Measurements from ENCODE around the gene TEDC2. TPM values are rescaled to one million over a fixed set of nuclear protein-coding genes. Genes with fewer than 3 reads are reported as not detected.

The TEDC2 gene
- total RNA-seq, 4 donors from 2014 or later = 1.4 to 13.2 (median 3.7) TPM

DNA sequence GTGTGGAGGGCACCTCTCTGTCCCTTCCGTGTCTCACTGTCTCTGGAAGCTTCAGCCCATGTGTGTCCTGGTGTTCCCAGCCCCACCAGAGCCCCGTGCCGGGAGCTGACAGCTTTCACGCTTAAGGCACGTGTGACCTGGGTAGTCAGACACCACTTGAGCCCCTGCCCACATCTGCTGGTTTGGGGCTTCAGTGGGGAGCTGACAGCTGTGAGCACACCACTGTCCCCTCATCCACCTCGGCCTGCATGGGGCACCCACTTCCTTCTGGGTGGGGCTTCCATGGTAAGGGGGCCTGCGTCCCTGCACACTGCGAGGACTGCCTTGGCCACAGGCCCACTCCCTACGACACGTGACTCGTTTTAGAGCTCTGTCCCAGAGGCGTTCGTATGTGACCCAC, 2.6 kb upstream of the TEDC2 start:
- Histone ChIP-seq H3K27ac (no peak overlapping the region), H3K4me1 (peaks cover 0 to 17% (median 6%) of the 10 kb centered on the region in 4 donors), H3K27me3 (no peaks in the 10 kb centered on the region), H3K9me3 (no peaks in the 10 kb centered on the region), H3K36me3 (peaks cover 0 to 13% (median 0%) of the 10 kb centered on the region in 3 donors), H3K4me3 (no peak overlapping the region)
- DNase-seq = no peak
- no peak for TF ChIP-seq POLR2A (IDR thresholded peaks at IDR 0.05)
- TF ChIP-seq, protein P1, sequence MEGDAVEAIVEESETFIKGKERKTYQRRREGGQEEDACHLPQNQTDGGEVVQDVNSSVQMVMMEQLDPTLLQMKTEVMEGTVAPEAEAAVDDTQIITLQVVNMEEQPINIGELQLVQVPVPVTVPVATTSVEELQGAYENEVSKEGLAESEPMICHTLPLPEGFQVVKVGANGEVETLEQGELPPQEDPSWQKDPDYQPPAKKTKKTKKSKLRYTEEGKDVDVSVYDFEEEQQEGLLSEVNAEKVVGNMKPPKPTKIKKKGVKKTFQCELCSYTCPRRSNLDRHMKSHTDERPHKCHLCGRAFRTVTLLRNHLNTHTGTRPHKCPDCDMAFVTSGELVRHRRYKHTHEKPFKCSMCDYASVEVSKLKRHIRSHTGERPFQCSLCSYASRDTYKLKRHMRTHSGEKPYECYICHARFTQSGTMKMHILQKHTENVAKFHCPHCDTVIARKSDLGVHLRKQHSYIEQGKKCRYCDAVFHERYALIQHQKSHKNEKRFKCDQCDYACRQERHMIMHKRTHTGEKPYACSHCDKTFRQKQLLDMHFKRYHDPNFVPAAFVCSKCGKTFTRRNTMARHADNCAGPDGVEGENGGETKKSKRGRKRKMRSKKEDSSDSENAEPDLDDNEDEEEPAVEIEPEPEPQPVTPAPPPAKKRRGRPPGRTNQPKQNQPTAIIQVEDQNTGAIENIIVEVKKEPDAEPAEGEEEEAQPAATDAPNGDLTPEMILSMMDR (IDR thresholded peaks at IDR 0.05) = no peak

DNA sequence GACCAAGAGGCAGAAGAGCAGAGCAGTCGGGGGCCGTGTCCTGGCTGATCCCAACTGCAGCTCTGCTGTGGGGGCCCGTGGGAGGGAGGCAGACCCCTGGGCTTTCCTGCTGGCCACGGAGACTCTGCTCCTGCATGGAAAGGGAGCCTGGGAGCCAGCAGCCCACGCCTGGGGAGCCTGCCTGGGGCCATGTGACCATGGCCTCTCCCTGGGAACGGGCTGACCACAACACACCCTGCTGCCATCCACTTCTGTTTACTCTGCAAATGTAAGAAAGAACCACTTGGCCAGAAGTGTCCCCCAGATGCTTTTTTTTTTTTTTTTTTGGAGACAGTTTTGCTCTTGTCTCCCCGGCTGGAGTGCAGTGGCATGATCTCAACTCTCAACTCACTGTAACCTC, 2.0 kb upstream of the TEDC2 start:
- no peaks in the 10 kb centered on the region for H3K9me3 ChIP-seq
- peaks cover 0 to 17% (median 6%) of the 10 kb centered on the region in 4 donors for H3K4me1 ChIP-seq
- H3K36me3 ChIP-seq = peaks cover 0 to 13% (median 0%) of the 10 kb centered on the region in 3 donors
- no peak overlapping the region for H3K27ac ChIP-seq
- H3K27me3 ChIP-seq = no peaks in the 10 kb centered on the region
- DNase-seq = no peak
- TF ChIP-seq, protein P1 (IDR thresholded peaks at IDR 0.05) = no peak
- no peak for TF ChIP-seq POLR2A (IDR thresholded peaks at IDR 0.05)
- no peak overlapping the region for H3K4me3 ChIP-seq

DNA sequence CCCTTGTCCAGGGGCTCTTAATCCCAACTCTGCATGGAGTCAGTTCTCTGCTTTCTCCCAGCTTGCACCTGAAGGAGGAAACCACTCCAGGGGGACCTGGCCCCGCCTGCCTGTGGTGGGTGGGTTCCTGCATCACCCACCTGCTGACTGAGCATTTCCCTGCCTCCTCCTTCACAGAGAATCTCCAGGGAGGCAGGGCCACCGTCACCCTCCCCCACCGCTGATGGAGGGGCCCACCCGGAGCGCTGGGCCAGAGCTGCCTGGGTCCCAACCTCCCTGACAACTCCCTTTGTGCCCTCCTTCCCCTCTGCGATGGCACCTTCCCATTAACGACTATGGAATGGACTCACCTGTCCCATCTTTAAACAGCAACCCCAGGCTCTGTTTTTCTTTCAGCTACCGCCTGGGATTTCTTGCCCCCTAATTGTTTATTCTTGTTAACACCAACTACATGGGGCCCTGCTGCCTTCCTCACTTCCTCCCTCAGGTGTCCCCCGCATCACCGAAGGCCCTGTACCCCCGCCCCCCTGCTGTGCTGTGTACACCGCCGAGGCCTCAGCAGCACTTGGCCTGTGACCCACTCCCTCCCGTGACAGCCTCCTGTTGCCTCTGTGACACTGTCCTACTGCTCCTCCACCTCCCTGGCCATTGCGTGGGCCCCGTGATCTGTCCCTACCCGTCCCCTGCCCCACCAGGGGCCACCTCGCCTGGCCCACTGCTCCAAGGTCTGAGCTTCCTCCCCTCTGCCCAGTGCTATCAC, 842 bp upstream of the TEDC2 start:
- Histone ChIP-seq H3K27me3 (no peaks in the 10 kb centered on the region), H3K9me3 (no peaks in the 10 kb centered on the region), H3K27ac (peak overlapping the region in 1 of 4 donors; percentile 49), H3K4me1 (peaks cover 0 to 17% (median 6%) of the 10 kb centered on the region in 4 donors), H3K36me3 (peaks cover 0 to 6% (median 0%) of the 10 kb centered on the region in 3 donors), H3K4me3 (peak overlapping the region; percentile 37 to 66 (median 60))
- no peak for DNase-seq
- TF ChIP-seq POLR2A (IDR thresholded peaks at IDR 0.05) = no peak
- TF ChIP-seq, protein P1 (IDR thresholded peaks at IDR 0.05) = no peak

DNA sequence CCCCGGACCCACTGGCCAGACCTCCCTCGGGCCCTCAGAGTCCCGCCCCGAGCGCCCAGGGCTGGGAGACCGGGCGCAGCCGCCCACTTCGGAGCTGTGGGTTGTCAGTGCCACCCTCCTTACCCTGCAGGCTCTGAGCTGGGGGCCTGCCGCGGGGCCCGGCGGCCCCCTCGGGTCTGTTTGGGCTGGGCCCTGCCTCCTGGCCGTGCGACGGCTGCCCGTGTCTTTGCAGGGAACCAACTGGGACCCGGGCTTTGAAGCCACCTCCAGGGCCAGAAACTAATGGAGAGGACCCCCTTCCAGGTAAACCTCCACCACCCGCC, 443 bp downstream of the TEDC2 start:
- TF ChIP-seq POLR2A (IDR thresholded peaks at IDR 0.05) = no peak
- TF ChIP-seq, protein P1 (IDR thresholded peaks at IDR 0.05) = no peak
- no peaks in the 10 kb centered on the region for H3K36me3 ChIP-seq
- H3K27me3 ChIP-seq = no peaks in the 10 kb centered on the region
- peaks cover 0 to 17% (median 6%) of the 10 kb centered on the region in 4 donors for H3K4me1 ChIP-seq
- DNase-seq = no peak
- peak overlapping the region in 1 of 4 donors; percentile 49 for H3K27ac ChIP-seq
- peak overlapping the region; percentile 37 to 66 (median 60) for H3K4me3 ChIP-seq
- H3K9me3 ChIP-seq = no peaks in the 10 kb centered on the region

DNA sequence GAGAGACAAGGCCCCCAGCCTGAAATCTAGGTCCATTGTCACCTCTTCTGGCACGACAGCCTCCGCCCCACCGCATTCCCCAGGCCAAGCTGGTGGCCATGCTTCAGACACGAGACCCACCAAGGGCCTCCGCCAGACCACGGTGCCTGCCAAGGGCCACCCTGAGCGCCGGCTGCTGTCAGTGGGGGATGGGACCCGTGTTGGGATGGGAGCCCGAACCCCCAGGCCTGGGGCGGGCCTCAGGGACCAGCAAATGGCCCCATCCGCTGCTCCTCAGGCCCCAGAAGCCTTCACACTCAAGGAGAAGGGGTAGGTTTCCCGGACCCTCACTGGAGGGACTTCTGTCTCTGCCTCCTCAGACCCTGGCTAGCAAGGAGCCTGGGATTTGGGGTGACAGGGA, 1.0 kb downstream of the TEDC2 start:
- Histone ChIP-seq H3K27ac (no peak overlapping the region), H3K4me3 (no peak overlapping the region), H3K36me3 (no peaks in the 10 kb centered on the region), H3K4me1 (peaks cover 0 to 17% (median 6%) of the 10 kb centered on the region in 4 donors), H3K27me3 (no peaks in the 10 kb centered on the region), H3K9me3 (no peaks in the 10 kb centered on the region)
- no peak for DNase-seq
- no peak for TF ChIP-seq POLR2A (IDR thresholded peaks at IDR 0.05)
- TF ChIP-seq, protein P1 (IDR thresholded peaks at IDR 0.05) = no peak
